Measurements from ENCODE around the gene NEMP2. TPM values are rescaled to one million over a fixed set of nuclear protein-coding genes. Genes with fewer than 3 reads are reported as not detected.
A peak's percentile ranks its signal among the peaks of the same experiment; 100 is the strongest.

NEMP2 gene
- total and polyA plus RNA-seq, 2 of the 8 experiments (the other 6 are each of a cell fraction or from before 2014, with no cell fraction given): 3.1 to 5.3 TPM

- TF ChIP-seq KDM1A (IDR thresholded peaks at IDR 0.05; ENCODE audit: borderline replicate concordance, low read length): 0 out of 2 replicates have a peak, but pooled peaks have one; percentile 33
- TF ChIP-seq ASH2L (IDR thresholded peaks at IDR 0.05; ENCODE audit: low read length): no peak
- Histone ChIP-seq H3K36me3 (ENCODE audit: control insufficient read depth in 2 of 4, insufficient read depth in 4 of 4, low read length in 3 of 4) (peaks cover 0 to 3% (median 0%) of the 10 kb centered on the region in 4 experiments; a peak in 1 of 8 replicates), H3K23me2 (ENCODE audit: low read depth, low read length) (0 out of 2 replicates have a peak, but pooled peaks cover 4% of the 10 kb centered on the region), H2BK15ac (ENCODE audit: low read length) (no peak overlapping the region), H2AFZ (ENCODE audit: low read length) (peak overlapping the region; percentile 82), H2AK5ac (ENCODE audit: low read depth, low read length) (peak overlapping the region; percentile 17; the same call in 1 of the 2 replicates), H4K5ac (ENCODE audit: insufficient read length, low read depth, low read length) (no peak overlapping the region), H3K9me3 (ENCODE audit: insufficient read depth in 2 of 2, low read depth in 1 of 2, low read length in 1 of 2) (peaks cover 0 to 8% of the 10 kb centered on the region in 2 experiments; a peak in 2 of 4 replicates), H3K79me2 (ENCODE audit: control insufficient read depth in 1 of 2, insufficient read depth in 2 of 2, low read length in 2 of 2) (no peaks in the 10 kb centered on the region), H4K91ac (replicated peaks; ENCODE audit: insufficient read length, low read length) (no peak overlapping the region), H2BK20ac (ENCODE audit: low read length) (no peak overlapping the region), H3K4me2 (ENCODE audit: insufficient read depth in 1 of 2, low read depth in 2 of 2, low read length in 2 of 2) (peak overlapping the region; percentile 74 to 95), H3K79me1 (ENCODE audit: low read depth, low read length) (0 out of 2 replicates have a peak, but pooled peaks cover 2% of the 10 kb centered on the region), H3K14ac (ENCODE audit: insufficient read length) (no peak overlapping the region), H3K9ac (replicated peaks in 1 of 4; ENCODE audit: extremely low read depth in 1 of 4, low read depth in 3 of 4, low read length in 3 of 4) (peak overlapping the region in 1 of 4 experiments; percentile 60; a peak in 1 of 7 replicates), H3K27me3 (replicated peaks in 1 of 4; ENCODE audit: control insufficient read depth in 3 of 4, extremely low read depth in 1 of 4, insufficient read depth in 3 of 4, low read length in 3 of 4) (no peaks in the 10 kb centered on the region), H3K56ac (replicated peaks; ENCODE audit: insufficient read length, low read depth, low read length) (no peak overlapping the region), H2BK120ac (replicated peaks; ENCODE audit: low read depth, low read length) (no peak overlapping the region), H3K27ac (ENCODE audit: low read depth, low read length) (no peak overlapping the region), H2BK12ac (ENCODE audit: low read depth, low read length) (no peak overlapping the region), H3K4ac (replicated peaks; ENCODE audit: insufficient read length, low read depth, low read length) (no peak overlapping the region), H4K8ac (ENCODE audit: extremely low read depth, insufficient read depth, low read length) (no peak overlapping the region), H3K18ac (ENCODE audit: extremely low read depth, low read length) (peak overlapping the region; percentile 1; the same call in 1 of the 2 replicates), H4K20me1 (replicated peaks in 1 of 2; ENCODE audit: control insufficient read depth in 1 of 2, insufficient read depth in 2 of 2, low read length in 2 of 2) (no peaks in the 10 kb centered on the region), H3K23ac (ENCODE audit: insufficient read length) (no peak overlapping the region), H3K4me1 (replicated peaks in 1 of 4; ENCODE audit: control insufficient read depth in 3 of 4, insufficient read depth in 4 of 4, low read length in 3 of 4) (peaks cover 5 to 13% (median 9%) of the 10 kb centered on the region in 4 experiments; a peak in 5 of 7 replicates), H3K4me3 (ENCODE audit: extremely low read depth in 1 of 4, insufficient read depth in 2 of 4, low read depth in 3 of 4, low read length in 4 of 4) (peak overlapping the region; percentile 45 to 73 (median 68); a peak in 7 of 8 replicates), H2BK5ac (ENCODE audit: low read depth, low read length) (no peak overlapping the region)
- ChIA-PET CTCF (ENCODE audit: partially characterized antibody) (interaction anchor here (0.8 to 1.2 kb wide), 6 partner anchors 11 to 147 kb away, joined by 3 to 5 read pairs (median 3); no protein-coding TSS in a partner anchor), POLR2A (ENCODE audit: partially characterized antibody) (interaction anchor here (0.8 to 1.5 kb wide), 5 partner anchors 11 to 145 kb away, joined by 3 to 5 read pairs (median 4); no protein-coding TSS in a partner anchor)
- FAIRE-seq: no peak
- WGBS, 2 experiments (ENCODE audit: extremely low coverage in 1 of 2, insufficient coverage in 1 of 2, insufficient read length in 1 of 2, insufficient replicate concordance in 2 of 2, low coverage in 1 of 2, low lambda C conversion rate in 2 of 2, missing lambda C conversion rate in 1 of 2): 87% methylated on average over 10 of the region's 10 CpGs; no CpG with 5 or more reads in 1 of the 2 experiments
- no peak for DNase-seq (ENCODE audit: low read depth in 1 of 2, low spot score in 2 of 2)
These were observed 1.2 kb downstream of the NEMP2 start for GRCh38 chr2:190533175-190533967.

Data from H1 (cell line).